CD4-positive, alpha-beta T cell treated with Interleukin-6 for 4 hours (primary cell): ENCODE data around the gene ZG16B.

Source experiments
- DNase-seq: peaks from one replicate; pipeline ENCODE4 v3.0.0-alpha.2; 2020; ENCODE audit warnings: mixed read lengths

The ZG16B gene

GRCh38 chr16:2846511-2847310, 16.6 kb downstream of the ZG16B start:
- DNase-seq = no peak

GRCh38 chr16:2848933-2849725, 19.0 kb downstream of the ZG16B start:
- DNase-seq = no peak

GRCh38 chr16:2852003-2852730, 22.1 kb downstream of the ZG16B start:
- DNase-seq = no peak

GRCh38 chr16:2852731-2853507, 22.8 kb downstream of the ZG16B start:
- DNase-seq = no peak

- DNase-seq = no peak
These were observed 23.5 kb downstream of the ZG16B start for GRCh38 chr16:2853531-2854073.

- DNase-seq = no peak
These were observed 24.7 kb downstream of the ZG16B start for GRCh38 chr16:2854700-2855309.

- DNase-seq = no peak
These were observed 25.4 kb downstream of the ZG16B start for GRCh38 chr16:2855536-2855935.

- no peak for DNase-seq
These were observed 26.1 kb downstream of the ZG16B start for GRCh38 chr16:2856061-2856670.

- DNase-seq = no peak
These were observed 26.8 kb downstream of the ZG16B start for GRCh38 chr16:2856686-2857450.

GRCh38 chr16:2857451-2858244, 27.5 kb downstream of the ZG16B start, which contains the start of gene PRSS22:
TSS of gene PRSS22 (minus strand) at chr16:2858170. CDS start at chr16:2858104, 66 bp downstream.
- DNase-seq = peak; percentile 18

- peak; percentile 15 for DNase-seq
These were observed 28.3 kb downstream of the ZG16B start for GRCh38 chr16:2858245-2859025.

- DNase-seq = no peak
These were observed 29.7 kb downstream of the ZG16B start for GRCh38 chr16:2859686-2860265.

- no peak for DNase-seq
These were observed 30.9 kb downstream of the ZG16B start for GRCh38 chr16:2860826-2861567.

- DNase-seq = no peak
These were observed 35.5 kb downstream of the ZG16B start for GRCh38 chr16:2865651-2866050.

GRCh38 chr16:2866431-2866830, 36.3 kb downstream of the ZG16B start:
- DNase-seq = no peak

GRCh38 chr16:2867661-2867986, 37.5 kb downstream of the ZG16B start:
- DNase-seq = no peak

- DNase-seq = peak; percentile 94
These were observed 38.1 kb downstream of the ZG16B start for GRCh38 chr16:2867987-2868789.
